ENCODE results near the gene HDAC4. TPM values are rescaled to one million over a fixed set of nuclear protein-coding genes. Genes with fewer than 3 reads are reported as not detected.

Gene HDAC4
- total RNA-seq, 4 donors from 2014 or later, result 51.4 to 107 (median 70.8) TPM

- no peak for DNase-seq (ENCODE audit: low spot score in 2 of 2)
- 96% methylated on average over 16 of the region's 16 CpGs for WGBS
- TF ChIP-seq POLR2AphosphoS5 (IDR thresholded peaks at IDR 0.05), result no peak
- TF ChIP-seq CTCF (IDR thresholded peaks at IDR 0.05), result no peak
- TF ChIP-seq POLR2A (IDR thresholded peaks at IDR 0.05), result no peak
- TF ChIP-seq EP300 (IDR thresholded peaks at IDR 0.05), result no peak
- Histone ChIP-seq H3K4me3 (no peak overlapping the region), H3K4me1 (no peaks in the 10 kb centered on the region), H3K27me3 (no peaks in the 10 kb centered on the region), H3K36me3 (peaks cover 84% of the 10 kb centered on the region), H3K27ac (no peak overlapping the region), H3K9me3 (no peaks in the 10 kb centered on the region)
Measured at GRCh38 chr2:239139101-239139500, 261.7 kb downstream of the HDAC4 start.

- Histone ChIP-seq H3K27ac (no peak overlapping the region), H3K4me1 (no peaks in the 10 kb centered on the region), H3K27me3 (no peaks in the 10 kb centered on the region), H3K4me3 (no peak overlapping the region), H3K36me3 (peaks cover 84% of the 10 kb centered on the region), H3K9me3 (no peaks in the 10 kb centered on the region)
- 97% methylated on average over 11 of the region's 15 CpGs for WGBS
- TF ChIP-seq EP300 (IDR thresholded peaks at IDR 0.05) (no peak), POLR2AphosphoS5 (IDR thresholded peaks at IDR 0.05) (no peak), CTCF (IDR thresholded peaks at IDR 0.05) (no peak)
- DNase-seq (ENCODE audit: low spot score in 2 of 2), result no peak
Measured at GRCh38 chr2:239138610-239139009, 262.2 kb downstream of the HDAC4 start.

- DNase-seq (ENCODE audit: low spot score in 2 of 2), result no peak
- Histone ChIP-seq H3K4me3 (no peak overlapping the region), H3K9me3 (no peaks in the 10 kb centered on the region), H3K4me1 (no peaks in the 10 kb centered on the region), H3K27ac (no peak overlapping the region), H3K36me3 (peaks cover 84% of the 10 kb centered on the region), H3K27me3 (no peaks in the 10 kb centered on the region)
- no peak for TF ChIP-seq POLR2A (IDR thresholded peaks at IDR 0.05)
- 85% methylated on average over 3 of the region's 3 CpGs for WGBS
Measured at GRCh38 chr2:239137898-239138283, 262.9 kb downstream of the HDAC4 start.

GRCh38 chr2:239137165-239137897 is 263.5 kb downstream of the HDAC4 start:
- H3K4me1 ChIP-seq, result no peaks in the 10 kb centered on the region
- TF ChIP-seq EP300 (IDR thresholded peaks at IDR 0.05), result no peak
- TF ChIP-seq POLR2AphosphoS5 (IDR thresholded peaks at IDR 0.05), result no peak
- TF ChIP-seq POLR2A (IDR thresholded peaks at IDR 0.05), result no peak
- no peak for TF ChIP-seq CTCF (IDR thresholded peaks at IDR 0.05)
- H3K27ac ChIP-seq, result no peak overlapping the region
- WGBS, result 92% methylated on average over 21 of the region's 26 CpGs
- no peaks in the 10 kb centered on the region for H3K9me3 ChIP-seq
- H3K4me3 ChIP-seq, result no peak overlapping the region
- DNase-seq (ENCODE audit: low spot score in 2 of 2), result no peak
- H3K27me3 ChIP-seq, result no peaks in the 10 kb centered on the region
- H3K36me3 ChIP-seq, result peaks cover 84% of the 10 kb centered on the region

GRCh38 chr2:239136762-239137161 is 264.1 kb downstream of the HDAC4 start:
- Histone ChIP-seq H3K27ac (no peak overlapping the region), H3K9me3 (no peaks in the 10 kb centered on the region), H3K4me1 (no peaks in the 10 kb centered on the region), H3K36me3 (peaks cover 89% of the 10 kb centered on the region), H3K4me3 (no peak overlapping the region), H3K27me3 (no peaks in the 10 kb centered on the region)
- TF ChIP-seq POLR2A (IDR thresholded peaks at IDR 0.05), result no peak
- TF ChIP-seq POLR2AphosphoS5 (IDR thresholded peaks at IDR 0.05), result no peak
- no peak for TF ChIP-seq EP300 (IDR thresholded peaks at IDR 0.05)
- TF ChIP-seq CTCF (IDR thresholded peaks at IDR 0.05), result no peak
- DNase-seq (ENCODE audit: low spot score in 2 of 2), result no peak
- 97% methylated on average over 6 of the region's 6 CpGs for WGBS

DNA sequence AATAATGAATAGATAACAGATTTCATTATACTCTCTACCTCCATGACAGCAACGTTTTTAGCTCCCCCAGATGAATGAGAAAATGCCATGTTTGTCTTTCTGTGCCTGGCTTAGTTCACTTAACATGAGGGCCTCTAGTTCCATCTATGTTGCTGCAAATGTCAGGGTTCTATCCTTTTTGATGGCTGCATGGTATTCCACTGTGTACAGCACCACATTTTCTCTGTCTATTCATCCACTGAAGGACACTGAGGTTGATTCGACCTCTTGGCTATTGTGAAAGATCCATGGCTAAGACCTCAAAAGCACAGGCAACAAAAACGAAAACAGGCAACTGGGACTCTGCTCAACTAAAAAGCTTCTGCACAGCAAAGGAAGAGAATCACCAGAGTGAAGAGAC is 264.6 kb downstream of the HDAC4 start:
- DNase-seq (ENCODE audit: low spot score in 2 of 2), result no peak
- WGBS, result 91% methylated on average over 3 of the region's 3 CpGs

More for the DNA sequence above, 264.6 kb downstream of the HDAC4 start:
- H3K4me1 ChIP-seq, result no peaks in the 10 kb centered on the region
- H3K27ac ChIP-seq, result no peak overlapping the region
- no peaks in the 10 kb centered on the region for H3K9me3 ChIP-seq
- H3K4me3 ChIP-seq, result no peak overlapping the region
- no peak for TF ChIP-seq POLR2AphosphoS5 (IDR thresholded peaks at IDR 0.05)
- no peak for TF ChIP-seq CTCF (IDR thresholded peaks at IDR 0.05)
- H3K27me3 ChIP-seq, result no peaks in the 10 kb centered on the region
- H3K36me3 ChIP-seq, result peaks cover 89% of the 10 kb centered on the region
